Mesothelial cell of epicardium (in vitro differentiated cells): Measurements from ENCODE around the gene LIME1. TPM values are rescaled to one million over a fixed set of nuclear protein-coding genes. Genes with fewer than 3 reads are reported as not detected.

Experiments used
- DNase-seq, 2 experiments: peaks; one replicate each; pipeline ENCODE4 v3.0.0; 2021; ENCODE audit warnings: low spot score in 2 of 2; ENCODE audit not compliant: unreplicated experiment in 2 of 2
- H3K27ac Mint-ChIP-seq: 2 replicates; pipeline ENCODE4 v1.8.0; 2021; ENCODE audit warnings: mixed read lengths
- H3K27me3 Mint-ChIP-seq: 2 replicates; pipeline ENCODE4 v1.8.0; 2021; ENCODE audit warnings: low read depth, mixed read lengths
- H3K36me3 Mint-ChIP-seq: 2 replicates; pipeline ENCODE4 v1.8.0; 2021; ENCODE audit warnings: mixed read lengths
- H3K4me1 Mint-ChIP-seq: 2 replicates; pipeline ENCODE4 v1.8.0; 2021; ENCODE audit warnings: mixed read lengths
- H3K4me3 Mint-ChIP-seq: 2 replicates; pipeline ENCODE4 v1.8.0; 2021; ENCODE audit warnings: mild to moderate bottlenecking, moderate library complexity, mixed read lengths
- H3K9me3 Mint-ChIP-seq: 2 replicates; pipeline ENCODE4 v1.8.0; 2021; ENCODE audit warnings: mixed read lengths
- total RNA-seq: library from RNA; stranded (reverse); gene quantifications from 3 replicates; pipeline ENCODE4 v1.2.1, GENCODE V29; 2021
- TF ChIP-seq, protein P1 (sequence below): fragments of 200-600 bp; sonication (generic); IDR thresholded peaks from one replicate; pipeline ENCODE4 v1.5.0; 2021; ENCODE audit warnings: antibody characterized with exemption; ENCODE audit not compliant: unreplicated experiment

The LIME1 gene
- total RNA-seq, 1 donor from 2014 or later = 18.4 TPM

DNA sequence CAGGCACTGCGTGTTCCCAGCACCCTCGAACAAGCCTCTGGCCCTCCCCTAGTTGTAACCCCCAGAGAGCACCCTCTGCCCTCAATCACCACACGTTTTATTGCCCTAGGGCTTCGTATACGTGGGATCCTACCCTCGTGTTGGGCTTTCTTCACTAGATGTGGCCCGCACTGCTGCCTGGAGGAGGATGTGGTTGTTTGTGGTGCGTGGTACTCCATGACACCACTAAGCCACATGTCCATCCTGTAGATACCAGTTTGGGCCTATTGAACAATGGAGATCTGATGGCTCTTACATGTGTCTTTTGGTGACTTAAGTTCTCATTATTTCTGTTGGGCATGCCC, 20.2 kb downstream of the LIME1 start:
- H3K27me3 Mint-ChIP-seq = no peaks in the 10 kb centered on the region
- DNase-seq = no peak
- TF ChIP-seq, protein P1, sequence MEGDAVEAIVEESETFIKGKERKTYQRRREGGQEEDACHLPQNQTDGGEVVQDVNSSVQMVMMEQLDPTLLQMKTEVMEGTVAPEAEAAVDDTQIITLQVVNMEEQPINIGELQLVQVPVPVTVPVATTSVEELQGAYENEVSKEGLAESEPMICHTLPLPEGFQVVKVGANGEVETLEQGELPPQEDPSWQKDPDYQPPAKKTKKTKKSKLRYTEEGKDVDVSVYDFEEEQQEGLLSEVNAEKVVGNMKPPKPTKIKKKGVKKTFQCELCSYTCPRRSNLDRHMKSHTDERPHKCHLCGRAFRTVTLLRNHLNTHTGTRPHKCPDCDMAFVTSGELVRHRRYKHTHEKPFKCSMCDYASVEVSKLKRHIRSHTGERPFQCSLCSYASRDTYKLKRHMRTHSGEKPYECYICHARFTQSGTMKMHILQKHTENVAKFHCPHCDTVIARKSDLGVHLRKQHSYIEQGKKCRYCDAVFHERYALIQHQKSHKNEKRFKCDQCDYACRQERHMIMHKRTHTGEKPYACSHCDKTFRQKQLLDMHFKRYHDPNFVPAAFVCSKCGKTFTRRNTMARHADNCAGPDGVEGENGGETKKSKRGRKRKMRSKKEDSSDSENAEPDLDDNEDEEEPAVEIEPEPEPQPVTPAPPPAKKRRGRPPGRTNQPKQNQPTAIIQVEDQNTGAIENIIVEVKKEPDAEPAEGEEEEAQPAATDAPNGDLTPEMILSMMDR = no peak
- H3K4me3 Mint-ChIP-seq = no peak overlapping the region
- H3K27ac Mint-ChIP-seq = no peak overlapping the region
- H3K36me3 Mint-ChIP-seq = peaks cover 1% of the 10 kb centered on the region
- peaks cover 4% of the 10 kb centered on the region for H3K9me3 Mint-ChIP-seq
- H3K4me1 Mint-ChIP-seq = no peaks in the 10 kb centered on the region

DNA sequence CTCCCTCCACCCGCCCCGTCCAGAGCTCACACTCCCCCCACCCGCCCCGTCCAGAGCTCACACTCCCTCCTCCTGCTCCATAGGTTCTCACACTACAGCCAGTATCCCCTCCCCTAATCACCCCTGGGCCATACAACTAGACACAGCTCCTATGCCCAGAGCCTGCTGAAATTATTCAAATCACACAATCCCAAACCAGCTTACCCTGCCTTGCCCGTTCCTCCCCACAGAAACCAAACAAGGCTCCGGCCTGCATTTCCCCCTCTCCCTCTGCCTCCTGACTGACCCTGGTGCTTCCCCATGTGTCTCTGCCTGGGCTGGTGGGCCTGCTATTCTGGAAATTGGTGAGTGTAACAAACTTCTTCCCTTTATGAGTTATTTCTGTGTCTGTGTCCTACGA, 21.7 kb downstream of the LIME1 start:
- peaks cover 1% of the 10 kb centered on the region for H3K36me3 Mint-ChIP-seq
- no peaks in the 10 kb centered on the region for H3K27me3 Mint-ChIP-seq
- H3K4me1 Mint-ChIP-seq = no peaks in the 10 kb centered on the region
- H3K27ac Mint-ChIP-seq = no peak overlapping the region
- no peak overlapping the region for H3K4me3 Mint-ChIP-seq
- H3K9me3 Mint-ChIP-seq = peaks cover 4% of the 10 kb centered on the region
- TF ChIP-seq, protein P1 = no peak
- DNase-seq = no peak

DNA sequence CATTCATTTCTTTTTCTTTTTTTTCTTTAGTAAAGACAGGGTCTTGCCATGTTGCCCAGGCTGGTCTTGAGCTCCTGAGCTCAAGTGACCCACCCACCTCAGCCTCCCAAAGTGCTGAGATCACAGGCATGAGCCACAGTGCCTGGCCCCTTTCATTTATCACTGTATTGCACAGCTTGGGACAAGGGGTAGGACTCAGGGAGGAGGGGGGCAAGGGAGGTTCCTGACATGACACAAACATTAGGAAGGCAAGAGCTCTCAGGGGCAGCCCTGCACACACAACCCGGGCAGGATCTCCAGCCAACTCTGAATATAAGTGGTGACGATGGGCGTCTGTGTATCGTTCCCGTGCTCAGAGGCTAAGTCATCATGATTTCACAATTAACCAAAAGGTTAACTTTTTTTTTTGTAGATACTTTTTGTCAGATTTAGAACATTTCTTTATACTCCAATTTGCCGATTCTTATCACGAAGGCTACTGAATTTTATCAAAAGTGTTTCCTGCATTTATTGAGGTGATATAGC, 23.0 kb downstream of the LIME1 start:
- Mint-ChIP-seq H3K27me3 (no peaks in the 10 kb centered on the region), H3K36me3 (peaks cover 1% of the 10 kb centered on the region), H3K9me3 (peaks cover 4% of the 10 kb centered on the region), H3K4me1 (no peaks in the 10 kb centered on the region), H3K4me3 (no peak overlapping the region), H3K27ac (no peak overlapping the region)
- no peak for DNase-seq
- TF ChIP-seq, protein P1 = no peak

DNA sequence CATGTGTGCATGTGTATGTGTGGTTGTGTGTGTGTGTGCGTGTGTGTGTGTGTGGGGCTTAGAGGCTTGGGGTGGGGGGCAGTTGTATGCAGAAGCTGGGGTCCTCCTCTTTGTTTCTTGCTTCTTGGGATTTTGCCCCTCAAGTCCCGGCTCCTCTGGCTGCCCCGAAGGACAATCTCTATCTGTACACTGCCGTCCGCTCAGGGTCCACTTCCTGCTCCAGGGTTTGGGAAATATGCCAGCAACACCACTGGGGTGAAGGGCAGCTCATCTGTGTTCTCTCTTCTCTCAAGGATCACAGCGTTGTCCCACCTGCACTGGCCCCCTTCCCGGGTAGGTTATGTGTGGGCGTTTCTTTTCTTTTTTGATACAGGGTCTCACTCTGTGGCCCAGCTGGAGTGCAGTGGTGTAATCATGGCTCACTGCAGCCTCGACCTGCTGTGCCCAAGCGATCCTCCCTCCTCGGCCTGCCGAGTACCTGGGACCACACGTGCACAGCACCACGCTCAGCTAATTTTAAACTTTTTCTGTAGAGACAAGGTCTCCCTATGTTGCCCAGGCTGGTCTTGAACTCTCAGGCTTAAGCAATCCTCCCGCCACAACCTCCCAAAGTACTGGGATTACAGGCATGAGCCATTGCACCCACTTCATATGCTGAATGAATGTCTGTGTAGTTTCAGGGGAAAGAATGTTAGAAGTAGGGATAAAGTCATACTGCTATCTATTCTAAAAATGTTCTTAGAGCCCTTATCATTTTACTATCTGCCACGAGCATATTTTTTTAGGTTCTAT, 28.8 kb downstream of the LIME1 start:
- H3K9me3 Mint-ChIP-seq = no peaks in the 10 kb centered on the region
- H3K4me1 Mint-ChIP-seq = no peaks in the 10 kb centered on the region
- H3K27ac Mint-ChIP-seq = no peak overlapping the region
- H3K36me3 Mint-ChIP-seq = peaks cover 2% of the 10 kb centered on the region
- DNase-seq = no peak
- H3K4me3 Mint-ChIP-seq = no peak overlapping the region
- TF ChIP-seq, protein P1 = no peak
- no peaks in the 10 kb centered on the region for H3K27me3 Mint-ChIP-seq

DNA sequence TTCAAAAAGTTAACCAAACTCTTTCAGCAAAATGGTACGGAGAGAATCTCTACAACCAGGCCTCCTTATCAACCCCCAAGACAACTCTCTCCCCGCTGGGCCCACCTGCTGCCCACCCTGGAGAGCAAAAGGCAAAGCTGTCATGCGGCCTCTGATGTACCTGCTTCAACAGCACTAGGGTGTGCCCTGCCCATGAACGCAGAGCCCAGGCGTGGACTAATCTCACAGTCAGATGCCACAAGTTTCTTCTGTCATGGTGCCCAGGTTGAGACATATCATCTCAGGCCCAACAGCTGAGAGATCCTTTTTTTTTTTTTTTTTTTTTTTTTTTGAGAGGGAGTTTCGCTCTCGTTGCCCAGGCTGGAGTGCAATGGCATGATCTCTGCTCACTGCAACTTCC, 29.4 kb downstream of the LIME1 start:
- no peaks in the 10 kb centered on the region for H3K4me1 Mint-ChIP-seq
- no peak for DNase-seq
- peaks cover 2% of the 10 kb centered on the region for H3K36me3 Mint-ChIP-seq
- no peaks in the 10 kb centered on the region for H3K27me3 Mint-ChIP-seq
- TF ChIP-seq, protein P1 = no peak
- H3K4me3 Mint-ChIP-seq = no peak overlapping the region
- no peak overlapping the region for H3K27ac Mint-ChIP-seq
- no peaks in the 10 kb centered on the region for H3K9me3 Mint-ChIP-seq
